Measurements from ENCODE around the gene UNC45B. TPM values are rescaled to one million over a fixed set of nuclear protein-coding genes. Genes with fewer than 3 reads are reported as not detected.
A peak's percentile ranks its signal among the peaks of the same experiment; 100 is the strongest.
"Not testable (repeated sequence)": the region's sequence is repeated elsewhere in the genome, so short reads cannot be mapped to it uniquely, and the experiment has no call there.

The UNC45B gene
- total RNA-seq, 1 experiment from 2014 or later, result not detected

- DNase-seq (ENCODE audit: low read depth), result no peak
Measured at GRCh38 chr17:35213412-35213940, 65.9 kb downstream of the UNC45B start.

- DNase-seq (ENCODE audit: low read depth), result no peak
Measured at GRCh38 chr17:35214192-35214591, 66.6 kb downstream of the UNC45B start.

- no peak for DNase-seq (ENCODE audit: low read depth)
Measured at GRCh38 chr17:35214631-35215273, 67.1 kb downstream of the UNC45B start.

- no peak for DNase-seq (ENCODE audit: low read depth)
Measured at GRCh38 chr17:35217107-35217506, 69.5 kb downstream of the UNC45B start.

- no peak for DNase-seq (ENCODE audit: low read depth)
Measured at GRCh38 chr17:35218915-35219314, 71.3 kb downstream of the UNC45B start.

GRCh38 chr17:35222452-35222851 lies 74.8 kb downstream of the UNC45B start:
- no peak for DNase-seq (ENCODE audit: low read depth)

GRCh38 chr17:35224436-35224835 lies 76.8 kb downstream of the UNC45B start:
- no peak for DNase-seq (ENCODE audit: low read depth)

GRCh38 chr17:35227546-35227945 lies 79.9 kb downstream of the UNC45B start:
- DNase-seq (ENCODE audit: low read depth), result no peak

GRCh38 chr17:35229638-35230037 lies 82.0 kb downstream of the UNC45B start:
- no peak for DNase-seq (ENCODE audit: low read depth)

GRCh38 chr17:35234315-35234714 lies 86.7 kb downstream of the UNC45B start:
- DNase-seq (ENCODE audit: low read depth), result not testable (repeated sequence)

- no peak for DNase-seq (ENCODE audit: low read depth)
Measured at GRCh38 chr17:35235289-35235688, 87.7 kb downstream of the UNC45B start.

- DNase-seq (ENCODE audit: low read depth), result no peak
Measured at GRCh38 chr17:35235917-35236316, 88.3 kb downstream of the UNC45B start.

- DNase-seq (ENCODE audit: low read depth), result peak; percentile 36
Measured at GRCh38 chr17:35236821-35237220, 89.2 kb downstream of the UNC45B start.

GRCh38 chr17:35238821-35239220 lies 91.2 kb downstream of the UNC45B start:
- peak; percentile 68 for DNase-seq (ENCODE audit: low read depth)

Other genes starting within 250 kb of the UNC45B start
- gene CCT6B, start 186.4 kb upstream of the UNC45B start, total RNA-seq (2014; rRNA removed; shearing (Covaris generic)), result 0.10 and 0.74 TPM in 2 replicates
- gene ZNF830, start 186.3 kb upstream of the UNC45B start, total RNA-seq (2014; rRNA removed; shearing (Covaris generic)), result 11.6 and 12.1 TPM in 2 replicates
- gene LIG3, start 167.3 kb upstream of the UNC45B start, total RNA-seq (2014; rRNA removed; shearing (Covaris generic)), result 39.1 and 39.5 TPM in 2 replicates
- gene RFFL, start 84.1 kb upstream of the UNC45B start, total RNA-seq (2014; rRNA removed; shearing (Covaris generic)), result 20.7 and 23.7 TPM in 2 replicates
- 8.6 and 10.1 TPM in 2 replicates for gene RAD51D, start 28.0 kb upstream of the UNC45B start, total RNA-seq (2014; rRNA removed; shearing (Covaris generic))
- gene FNDC8, start 26.2 kb upstream of the UNC45B start, total RNA-seq (2014; rRNA removed; shearing (Covaris generic)), result not detected in 2 replicates
- 42.9 and 47.2 TPM in 2 replicates for gene NLE1, start 5.5 kb upstream of the UNC45B start, total RNA-seq (2014; rRNA removed; shearing (Covaris generic))
- not detected in 2 replicates for gene SLC35G3, start 46.6 kb downstream of the UNC45B start, total RNA-seq (2014; rRNA removed; shearing (Covaris generic))
- 12.3 and 13.0 TPM in 2 replicates for gene SLFN5, start 95.3 kb downstream of the UNC45B start, total RNA-seq (2014; rRNA removed; shearing (Covaris generic))
- gene SLFN11, start 225.8 kb downstream of the UNC45B start, total RNA-seq (2014; rRNA removed; shearing (Covaris generic)), result 16.0 and 18.5 TPM in 2 replicates